Stomach (tissue), 4 donors: ENCODE results near the gene CYP27A1.

Experiments used
- CTCF ChIP-seq, 7 experiments: fragments of 450-650 bp in 4 of 7; fragments of 200-600 bp in 3 of 7; sonication (generic) in 3 of 7; IDR thresholded peaks; one replicate each; pipeline ENCODE4 v1.5.1; 2016 to 2019; ENCODE audit warnings: antibody characterized with exemption in 7 of 7, control low read depth in 2 of 7, mild to moderate bottlenecking in 1 of 7
- EP300 ChIP-seq: sonication (generic); formaldehyde crosslinking; IDR thresholded peaks from one replicate; pipeline ENCODE4 v1.6.1; 2017; ENCODE audit warnings: antibody characterized with exemption
- POLR2A ChIP-seq, 4 donors: fragments of 450-650 bp; IDR thresholded peaks; one replicate each; pipeline ENCODE4 v1.6.1; 2016; ENCODE audit warnings: antibody characterized with exemption in 4 of 4, control low read depth in 2 of 4, mild to moderate bottlenecking in 1 of 4, moderate library complexity in 1 of 4
- POLR2AphosphoS5 ChIP-seq, 3 donors: sonication (generic); formaldehyde crosslinking; IDR thresholded peaks; one replicate each; pipeline ENCODE4 v1.6.1; 2016; ENCODE audit warnings: antibody characterized with exemption in 3 of 3

DNA sequence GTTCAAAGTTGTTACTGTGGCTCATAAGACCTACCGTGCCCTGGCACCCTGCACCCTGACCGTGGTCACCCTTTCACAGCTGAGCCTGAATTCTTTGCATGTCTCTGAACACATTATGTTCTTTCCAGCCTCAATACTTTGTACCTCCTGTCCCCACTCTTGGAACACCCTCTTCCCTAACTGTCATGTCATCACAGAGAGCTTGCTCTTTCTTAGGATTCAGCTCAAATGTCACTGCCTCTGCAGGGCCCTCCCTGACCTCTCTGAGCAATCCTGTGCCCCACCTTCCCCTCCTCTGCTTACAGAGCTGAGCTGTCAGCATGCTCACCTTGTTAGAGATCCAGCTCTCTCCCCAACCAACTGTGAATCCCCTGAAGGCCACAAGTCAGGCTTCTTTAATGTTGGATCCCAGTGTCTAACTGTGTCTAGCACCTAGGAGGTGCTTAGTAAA lies 34.6 kb downstream of the CYP27A1 start:
- TF ChIP-seq CTCF (IDR thresholded peaks at IDR 0.05) = no peak
- no peak for TF ChIP-seq POLR2AphosphoS5 (IDR thresholded peaks at IDR 0.05)
- TF ChIP-seq EP300 = no peak
- TF ChIP-seq POLR2A (IDR thresholded peaks at IDR 0.05) = no peak
